Measurements from ENCODE around the gene PCDHGA11. TPM values are rescaled to one million over a fixed set of nuclear protein-coding genes. Genes with fewer than 3 reads are reported as not detected.

The PCDHGA11 gene
- total RNA-seq, 1 donor from 2014 or later = 2.6 TPM

DNA sequence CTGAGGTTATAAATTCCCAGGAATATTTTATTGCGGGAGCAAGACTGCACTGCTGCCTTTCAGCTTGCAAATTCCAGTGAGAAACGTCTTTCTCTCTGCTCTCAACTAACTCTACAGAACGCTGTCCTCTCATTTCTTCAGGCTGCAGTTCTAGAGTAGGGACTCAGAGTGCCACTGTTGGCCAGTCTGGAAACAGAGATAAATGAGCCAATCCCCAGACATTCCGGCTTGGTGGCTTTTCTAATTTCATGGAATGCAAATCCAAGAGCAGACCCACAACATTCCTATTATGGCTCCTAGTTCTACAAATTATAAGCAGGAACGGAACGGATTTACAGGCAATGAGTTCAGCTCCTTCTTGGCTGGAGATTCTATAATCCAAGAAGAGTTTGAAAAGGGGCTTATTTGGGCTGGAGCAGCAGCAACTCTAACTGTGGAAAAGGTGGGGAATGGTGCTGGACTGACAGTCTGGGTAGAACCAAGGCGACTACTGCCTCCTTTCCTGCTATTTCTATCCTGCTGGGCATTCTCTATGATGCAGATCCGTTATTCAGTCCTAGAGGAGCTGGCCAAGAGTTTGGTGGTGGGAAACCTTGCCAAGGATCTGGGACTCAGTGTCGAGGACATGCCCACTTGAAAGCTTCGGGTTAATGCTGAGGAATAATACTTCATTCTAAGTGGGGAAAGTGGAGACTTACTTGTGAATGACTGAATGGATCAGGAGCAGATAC, 18.7 kb downstream of the PCDHGA11 start:
- Mint-ChIP-seq H3K27ac (no peak overlapping the region), H3K4me3 (no peak overlapping the region), H3K9me3 (peaks cover 12% of the 10 kb centered on the region), H3K27me3 (no peaks in the 10 kb centered on the region), H3K36me3 (peaks cover 31% of the 10 kb centered on the region), H3K4me1 (ENCODE audit: unreplicated experiment) (no peaks in the 10 kb centered on the region)
- DNase-seq (ENCODE audit: extremely low spot score, unreplicated experiment) = no peak
- TF ChIP-seq, protein P1, sequence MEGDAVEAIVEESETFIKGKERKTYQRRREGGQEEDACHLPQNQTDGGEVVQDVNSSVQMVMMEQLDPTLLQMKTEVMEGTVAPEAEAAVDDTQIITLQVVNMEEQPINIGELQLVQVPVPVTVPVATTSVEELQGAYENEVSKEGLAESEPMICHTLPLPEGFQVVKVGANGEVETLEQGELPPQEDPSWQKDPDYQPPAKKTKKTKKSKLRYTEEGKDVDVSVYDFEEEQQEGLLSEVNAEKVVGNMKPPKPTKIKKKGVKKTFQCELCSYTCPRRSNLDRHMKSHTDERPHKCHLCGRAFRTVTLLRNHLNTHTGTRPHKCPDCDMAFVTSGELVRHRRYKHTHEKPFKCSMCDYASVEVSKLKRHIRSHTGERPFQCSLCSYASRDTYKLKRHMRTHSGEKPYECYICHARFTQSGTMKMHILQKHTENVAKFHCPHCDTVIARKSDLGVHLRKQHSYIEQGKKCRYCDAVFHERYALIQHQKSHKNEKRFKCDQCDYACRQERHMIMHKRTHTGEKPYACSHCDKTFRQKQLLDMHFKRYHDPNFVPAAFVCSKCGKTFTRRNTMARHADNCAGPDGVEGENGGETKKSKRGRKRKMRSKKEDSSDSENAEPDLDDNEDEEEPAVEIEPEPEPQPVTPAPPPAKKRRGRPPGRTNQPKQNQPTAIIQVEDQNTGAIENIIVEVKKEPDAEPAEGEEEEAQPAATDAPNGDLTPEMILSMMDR (conservative IDR thresholded peaks at IDR 0.05) = no peak

DNA sequence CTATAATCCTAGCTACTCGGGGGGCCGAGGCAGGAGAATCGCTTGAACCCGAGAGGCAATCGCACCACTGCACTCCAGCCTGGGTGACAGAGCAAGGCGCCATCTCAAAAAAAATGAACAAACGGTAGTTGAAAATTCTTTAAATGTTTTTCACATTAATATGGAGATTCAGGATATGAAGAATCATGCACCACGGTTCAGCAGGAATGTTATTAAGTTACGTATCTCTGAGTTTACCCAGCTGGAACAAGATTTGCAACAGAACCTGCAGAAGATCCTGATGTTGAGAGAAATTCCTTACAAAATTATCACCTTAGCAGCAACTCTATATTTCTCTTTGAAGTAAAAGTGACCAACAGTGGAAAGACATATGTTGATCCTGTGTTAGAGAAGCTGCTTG, 19.5 kb downstream of the PCDHGA11 start:
- Mint-ChIP-seq H3K27me3 (no peaks in the 10 kb centered on the region), H3K27ac (no peak overlapping the region), H3K4me1 (ENCODE audit: unreplicated experiment) (no peaks in the 10 kb centered on the region), H3K9me3 (peaks cover 15% of the 10 kb centered on the region), H3K4me3 (no peak overlapping the region), H3K36me3 (peaks cover 31% of the 10 kb centered on the region)
- DNase-seq (ENCODE audit: extremely low spot score, unreplicated experiment) = no peak
- TF ChIP-seq, protein P1 (conservative IDR thresholded peaks at IDR 0.05) = no peak

DNA sequence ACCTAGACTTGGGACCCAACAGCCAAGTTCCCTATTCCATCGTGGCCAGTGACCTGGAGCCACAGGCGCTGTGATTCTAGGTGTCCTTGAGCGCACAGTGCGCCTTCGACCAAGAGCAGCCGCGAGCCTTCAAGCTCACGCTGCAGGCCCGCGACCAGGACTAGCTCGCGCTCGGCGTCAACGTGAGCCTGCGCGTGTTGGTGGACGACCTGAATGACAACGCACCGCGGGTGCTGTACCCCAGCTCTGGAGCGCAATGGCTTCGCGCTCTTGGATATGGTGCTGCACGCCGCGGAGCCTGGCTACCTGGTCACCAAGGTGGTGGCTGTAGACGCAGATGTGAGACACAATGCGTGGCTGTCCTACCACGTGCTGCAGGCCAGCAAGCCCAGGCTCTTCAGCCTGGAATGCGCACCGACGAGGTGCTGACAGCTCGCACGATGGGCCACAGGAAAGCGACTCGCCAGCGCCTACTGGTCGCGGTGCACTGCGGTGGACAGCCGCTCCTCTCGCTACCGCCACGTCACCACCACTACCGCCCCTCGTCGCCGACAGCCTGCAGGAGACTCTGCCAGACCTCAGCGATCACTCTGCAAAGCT, 20.8 kb downstream of the PCDHGA11 start:
- Mint-ChIP-seq H3K9me3 (peaks cover 21% of the 10 kb centered on the region), H3K36me3 (peaks cover 38% of the 10 kb centered on the region), H3K4me1 (ENCODE audit: unreplicated experiment) (no peaks in the 10 kb centered on the region), H3K27ac (no peak overlapping the region), H3K27me3 (no peaks in the 10 kb centered on the region), H3K4me3 (no peak overlapping the region)
- DNase-seq (ENCODE audit: extremely low spot score, unreplicated experiment) = no peak
- TF ChIP-seq, protein P1 (conservative IDR thresholded peaks at IDR 0.05) = no peak

DNA sequence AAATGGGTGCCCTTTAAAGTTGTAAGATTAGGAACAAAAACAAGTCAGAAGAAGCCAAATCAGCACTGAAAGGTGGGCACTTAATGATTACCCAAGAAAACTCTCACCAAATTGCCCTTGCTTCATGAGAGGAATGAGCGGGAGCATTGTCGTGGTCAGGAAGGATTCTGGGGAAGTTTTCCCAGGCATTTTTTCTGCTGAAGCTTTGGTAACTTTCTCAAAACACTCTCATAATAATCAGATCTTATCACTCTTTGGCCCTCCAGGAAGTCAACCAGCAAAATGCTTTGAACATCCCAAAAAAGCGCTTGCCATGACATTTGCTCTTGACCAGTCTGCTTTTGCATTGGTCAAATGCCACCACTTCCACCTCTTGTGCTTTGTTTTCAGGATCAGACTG, 44.5 kb downstream of the PCDHGA11 start:
- H3K27ac Mint-ChIP-seq = no peak overlapping the region
- no peaks in the 10 kb centered on the region for H3K4me1 Mint-ChIP-seq (ENCODE audit: unreplicated experiment)
- TF ChIP-seq, protein P1 (conservative IDR thresholded peaks at IDR 0.05) = no peak
- H3K27me3 Mint-ChIP-seq = no peaks in the 10 kb centered on the region
- H3K4me3 Mint-ChIP-seq = no peak overlapping the region
- H3K36me3 Mint-ChIP-seq = peaks cover 21% of the 10 kb centered on the region
- peaks cover 6% of the 10 kb centered on the region for H3K9me3 Mint-ChIP-seq
- no peak for DNase-seq (ENCODE audit: extremely low spot score, unreplicated experiment)

Other genes starting within 250 kb of the PCDHGA11 start
- gene PCDHB7, start 248.4 kb upstream of the PCDHGA11 start, total RNA-seq (ENCODE audit: low replicate concordance) = 0.29 and 0.63 TPM in 2 replicates
- gene PCDHB8, start 243.3 kb upstream of the PCDHGA11 start, total RNA-seq (ENCODE audit: low replicate concordance) = 0.99 and 3.9 TPM in 2 replicates
- gene PCDHB16, start 238.7 kb upstream of the PCDHGA11 start, total RNA-seq (ENCODE audit: low replicate concordance) = 3.1 and 6.9 TPM in 2 replicates
- gene PCDHB9, start 233.9 kb upstream of the PCDHGA11 start, total RNA-seq (ENCODE audit: low replicate concordance) = 2.2 and 2.8 TPM in 2 replicates
- 2.1 and 3.2 TPM in 2 replicates for gene PCDHB10, start 228.7 kb upstream of the PCDHGA11 start, total RNA-seq (ENCODE audit: low replicate concordance)
- gene PCDHB11, start 221.4 kb upstream of the PCDHGA11 start, total RNA-seq (ENCODE audit: low replicate concordance) = 2.0 and 3.3 TPM in 2 replicates
- gene PCDHB12, start 212.3 kb upstream of the PCDHGA11 start, total RNA-seq (ENCODE audit: low replicate concordance) = 1.4 and 2.3 TPM in 2 replicates
- 2.3 and 4.7 TPM in 2 replicates for gene PCDHB13, start 207.1 kb upstream of the PCDHGA11 start, total RNA-seq (ENCODE audit: low replicate concordance)
- gene PCDHB14, start 197.7 kb upstream of the PCDHGA11 start, total RNA-seq (ENCODE audit: low replicate concordance) = 3.1 and 3.7 TPM in 2 replicates
- gene PCDHB15, start 175.7 kb upstream of the PCDHGA11 start, total RNA-seq (ENCODE audit: low replicate concordance) = 3.3 and 3.8 TPM in 2 replicates
- 0.45 and 0.92 TPM in 2 replicates for gene SLC25A2, start 117.0 kb upstream of the PCDHGA11 start, total RNA-seq (ENCODE audit: low replicate concordance)
- gene TAF7, start 100.3 kb upstream of the PCDHGA11 start, total RNA-seq (ENCODE audit: low replicate concordance) = 87.0 and 92.0 TPM in 2 replicates
- 0.31 and 0.74 TPM in 2 replicates for gene PCDHGA1, start 90.5 kb upstream of the PCDHGA11 start, total RNA-seq (ENCODE audit: low replicate concordance)
- gene PCDHGA2, start 82.3 kb upstream of the PCDHGA11 start, total RNA-seq (ENCODE audit: low replicate concordance) = 0.17 and 0.69 TPM in 2 replicates
- gene PCDHGA3, start 77.2 kb upstream of the PCDHGA11 start, total RNA-seq (ENCODE audit: low replicate concordance) = 0.27 and 2.3 TPM in 2 replicates
- 1.1 and 1.8 TPM in 2 replicates for gene PCDHGB1, start 71.0 kb upstream of the PCDHGA11 start, total RNA-seq (ENCODE audit: low replicate concordance)
- 0.75 and 1.5 TPM in 2 replicates for gene PCDHGA4, start 66.0 kb upstream of the PCDHGA11 start, total RNA-seq (ENCODE audit: low replicate concordance)
- gene PCDHGB2, start 61.1 kb upstream of the PCDHGA11 start, total RNA-seq (ENCODE audit: low replicate concordance) = 0.94 and 0.95 TPM in 2 replicates
- gene PCDHGA5, start 56.9 kb upstream of the PCDHGA11 start, total RNA-seq (ENCODE audit: low replicate concordance) = 0.39 and 0.88 TPM in 2 replicates
- gene PCDHGB3, start 50.8 kb upstream of the PCDHGA11 start, total RNA-seq (ENCODE audit: low replicate concordance) = 0.39 and 1.2 TPM in 2 replicates
- gene PCDHGA6, start 47.2 kb upstream of the PCDHGA11 start, total RNA-seq (ENCODE audit: low replicate concordance) = 0.41 and 0.86 TPM in 2 replicates
- 0.31 and 0.40 TPM in 2 replicates for gene PCDHGA7, start 38.3 kb upstream of the PCDHGA11 start, total RNA-seq (ENCODE audit: low replicate concordance)
- gene PCDHGB4, start 33.4 kb upstream of the PCDHGA11 start, total RNA-seq (ENCODE audit: low replicate concordance) = 13.0 and 15.6 TPM in 2 replicates
- 1.3 and 2.1 TPM in 2 replicates for gene PCDHGA8, start 28.4 kb upstream of the PCDHGA11 start, total RNA-seq (ENCODE audit: low replicate concordance)
- gene PCDHGB5, start 23.1 kb upstream of the PCDHGA11 start, total RNA-seq (ENCODE audit: low replicate concordance) = 2.6 and 8.1 TPM in 2 replicates
- gene PCDHGA9, start 18.3 kb upstream of the PCDHGA11 start, total RNA-seq (ENCODE audit: low replicate concordance) = 0.97 and 2.2 TPM in 2 replicates
- 4.9 and 39.4 TPM in 2 replicates for gene PCDHGB6, start 13.0 kb upstream of the PCDHGA11 start, total RNA-seq (ENCODE audit: low replicate concordance)
- 9.8 and 18.5 TPM in 2 replicates for gene PCDHGA10, start 8.1 kb upstream of the PCDHGA11 start, total RNA-seq (ENCODE audit: low replicate concordance)
- 4.4 and 8.5 TPM in 2 replicates for gene PCDHGB7, start 3.4 kb upstream of the PCDHGA11 start, total RNA-seq (ENCODE audit: low replicate concordance)
- 1.2 and 1.7 TPM in 2 replicates for gene PCDHGA12, start 9.5 kb downstream of the PCDHGA11 start, total RNA-seq (ENCODE audit: low replicate concordance)
- 11.0 and 60.3 TPM in 2 replicates for gene PCDHGC3, start 54.9 kb downstream of the PCDHGA11 start, total RNA-seq (ENCODE audit: low replicate concordance)
- gene PCDHGC4, start 64.0 kb downstream of the PCDHGA11 start, total RNA-seq (ENCODE audit: low replicate concordance) = 0.38 and 4.0 TPM in 2 replicates
- gene PCDHGC5, start 68.0 kb downstream of the PCDHGA11 start, total RNA-seq (ENCODE audit: low replicate concordance) = 0.45 and 1.9 TPM in 2 replicates
- 79.6 and 103 TPM in 2 replicates for gene DIAPH1, start 197.9 kb downstream of the PCDHGA11 start, total RNA-seq (ENCODE audit: low replicate concordance)
- gene HDAC3, start 215.8 kb downstream of the PCDHGA11 start, total RNA-seq (ENCODE audit: low replicate concordance) = 65.8 and 87.8 TPM in 2 replicates
- 6.9 and 8.1 TPM in 2 replicates for gene RELL2, start 215.9 kb downstream of the PCDHGA11 start, total RNA-seq (ENCODE audit: low replicate concordance)
- gene FCHSD1, start 230.4 kb downstream of the PCDHGA11 start, total RNA-seq (ENCODE audit: low replicate concordance) = 28.5 and 29.4 TPM in 2 replicates

All from type B pancreatic cell (in vitro differentiated cells).